Measurements from ENCODE around the gene CFDP1.

- TF ChIP-seq EZH2 (IDR thresholded peaks at IDR 0.05; ENCODE audit: borderline replicate concordance, insufficient read depth, low read depth, low read length, poor library complexity, severe bottlenecking) = no peak
- TF ChIP-seq, protein P1, sequence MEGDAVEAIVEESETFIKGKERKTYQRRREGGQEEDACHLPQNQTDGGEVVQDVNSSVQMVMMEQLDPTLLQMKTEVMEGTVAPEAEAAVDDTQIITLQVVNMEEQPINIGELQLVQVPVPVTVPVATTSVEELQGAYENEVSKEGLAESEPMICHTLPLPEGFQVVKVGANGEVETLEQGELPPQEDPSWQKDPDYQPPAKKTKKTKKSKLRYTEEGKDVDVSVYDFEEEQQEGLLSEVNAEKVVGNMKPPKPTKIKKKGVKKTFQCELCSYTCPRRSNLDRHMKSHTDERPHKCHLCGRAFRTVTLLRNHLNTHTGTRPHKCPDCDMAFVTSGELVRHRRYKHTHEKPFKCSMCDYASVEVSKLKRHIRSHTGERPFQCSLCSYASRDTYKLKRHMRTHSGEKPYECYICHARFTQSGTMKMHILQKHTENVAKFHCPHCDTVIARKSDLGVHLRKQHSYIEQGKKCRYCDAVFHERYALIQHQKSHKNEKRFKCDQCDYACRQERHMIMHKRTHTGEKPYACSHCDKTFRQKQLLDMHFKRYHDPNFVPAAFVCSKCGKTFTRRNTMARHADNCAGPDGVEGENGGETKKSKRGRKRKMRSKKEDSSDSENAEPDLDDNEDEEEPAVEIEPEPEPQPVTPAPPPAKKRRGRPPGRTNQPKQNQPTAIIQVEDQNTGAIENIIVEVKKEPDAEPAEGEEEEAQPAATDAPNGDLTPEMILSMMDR (IDR thresholded peaks at IDR 0.05) = no peak
Observed at GRCh38 chr16:75265911-75266701, 167.2 kb downstream of the CFDP1 start.

Measured in B cell (primary cell).